Measurements from ENCODE around the gene PUDP.

DNA sequence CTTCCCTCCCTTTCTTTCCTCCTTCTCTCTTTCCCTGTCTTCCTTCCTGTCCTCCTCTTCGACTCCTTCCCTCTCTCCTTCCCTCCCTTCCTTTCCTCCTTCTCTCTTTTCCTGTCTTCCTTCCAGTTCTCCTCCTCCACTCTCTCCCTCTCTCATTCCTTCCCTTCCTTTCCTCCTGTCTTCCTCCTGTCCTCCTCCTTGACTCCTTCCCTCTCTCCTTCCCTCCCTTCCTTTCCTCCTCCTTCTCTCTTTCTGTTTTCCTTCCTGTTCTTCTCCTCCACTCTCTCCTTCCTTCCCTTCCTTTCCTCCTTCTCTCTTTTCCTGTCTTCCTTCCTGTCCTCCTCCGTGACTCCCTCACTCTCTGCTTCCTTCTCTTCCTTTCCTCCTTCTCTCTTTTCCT lies 5.3 kb upstream of the PUDP start:
- TF ChIP-seq, protein P1, sequence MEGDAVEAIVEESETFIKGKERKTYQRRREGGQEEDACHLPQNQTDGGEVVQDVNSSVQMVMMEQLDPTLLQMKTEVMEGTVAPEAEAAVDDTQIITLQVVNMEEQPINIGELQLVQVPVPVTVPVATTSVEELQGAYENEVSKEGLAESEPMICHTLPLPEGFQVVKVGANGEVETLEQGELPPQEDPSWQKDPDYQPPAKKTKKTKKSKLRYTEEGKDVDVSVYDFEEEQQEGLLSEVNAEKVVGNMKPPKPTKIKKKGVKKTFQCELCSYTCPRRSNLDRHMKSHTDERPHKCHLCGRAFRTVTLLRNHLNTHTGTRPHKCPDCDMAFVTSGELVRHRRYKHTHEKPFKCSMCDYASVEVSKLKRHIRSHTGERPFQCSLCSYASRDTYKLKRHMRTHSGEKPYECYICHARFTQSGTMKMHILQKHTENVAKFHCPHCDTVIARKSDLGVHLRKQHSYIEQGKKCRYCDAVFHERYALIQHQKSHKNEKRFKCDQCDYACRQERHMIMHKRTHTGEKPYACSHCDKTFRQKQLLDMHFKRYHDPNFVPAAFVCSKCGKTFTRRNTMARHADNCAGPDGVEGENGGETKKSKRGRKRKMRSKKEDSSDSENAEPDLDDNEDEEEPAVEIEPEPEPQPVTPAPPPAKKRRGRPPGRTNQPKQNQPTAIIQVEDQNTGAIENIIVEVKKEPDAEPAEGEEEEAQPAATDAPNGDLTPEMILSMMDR (IDR thresholded peaks at IDR 0.05) = no peak
- no peak for TF ChIP-seq POLR2A (IDR thresholded peaks at IDR 0.05)

Data from body of pancreas (tissue), 4 donors.